HT-29 (cell line): ENCODE data around the gene SDC4. TPM values are rescaled to one million over a fixed set of nuclear protein-coding genes. Genes with fewer than 3 reads are reported as not detected.

Experiments
- DNase-seq: peaks from one replicate; pipeline ENCODE4 v3.0.0-alpha.2; 2015; ENCODE audit warnings: low spot score
- total RNA-seq: library from RNA; depleted of rRNA; stranded (reverse); fragments of >200 nt; shearing (Covaris generic); gene quantifications from 2 replicates; pipeline ENCODE4 v1.2.3, GENCODE V29; 2014

The SDC4 gene
- total RNA-seq, 1 experiment from 2014 or later = 90.1 TPM

DNA sequence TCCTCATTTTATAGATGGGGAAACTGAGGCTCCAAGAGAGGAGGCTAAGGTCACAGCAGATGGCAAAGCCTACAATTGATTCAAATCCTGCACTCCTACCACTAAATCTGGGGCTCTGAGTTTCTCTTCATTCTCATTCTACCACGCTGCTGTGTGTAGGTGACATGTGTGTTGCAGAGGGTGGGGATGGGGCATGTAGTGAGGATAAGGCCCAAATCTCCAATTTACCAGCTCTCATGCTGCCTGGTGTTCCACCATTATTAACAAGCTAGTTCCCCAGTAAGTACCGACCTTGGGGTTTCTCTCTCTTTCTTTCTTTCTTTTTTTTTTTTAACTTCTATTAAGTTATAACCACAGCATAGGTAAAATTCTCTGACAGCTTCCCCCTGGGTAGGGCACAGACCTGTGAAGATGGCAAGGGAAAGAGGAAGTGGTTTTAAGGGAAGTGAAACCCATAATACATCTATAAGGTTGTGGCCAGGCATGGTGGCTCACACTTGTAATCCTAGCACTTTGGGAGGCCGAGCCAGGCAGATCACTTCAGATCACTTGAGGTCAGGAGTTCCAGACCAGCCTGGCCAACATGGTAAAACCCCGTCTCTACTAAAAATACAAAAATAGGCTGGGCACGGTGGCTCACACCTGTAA, 27.2 kb downstream of the SDC4 start:
- DNase-seq = no peak

DNA sequence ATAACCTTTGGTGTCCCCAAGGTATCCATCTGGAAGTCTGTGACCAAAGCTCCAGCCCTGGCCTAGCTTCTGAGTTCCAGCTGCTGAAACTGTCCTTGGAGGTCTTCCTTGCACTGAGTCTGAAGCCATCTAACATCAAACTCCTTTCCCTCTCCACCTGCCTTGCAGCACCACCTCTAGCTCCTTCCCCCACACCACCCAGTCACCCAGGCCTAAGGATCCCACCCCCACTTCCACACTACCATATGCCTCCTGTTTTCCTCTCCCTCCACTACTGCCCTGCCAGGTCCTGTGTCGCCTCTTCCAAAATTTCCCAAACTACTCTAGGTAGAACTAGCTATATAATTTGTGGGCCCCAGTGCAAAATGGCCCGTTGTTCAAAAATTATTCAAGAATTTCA, 29.3 kb downstream of the SDC4 start:
- no peak for DNase-seq

DNA sequence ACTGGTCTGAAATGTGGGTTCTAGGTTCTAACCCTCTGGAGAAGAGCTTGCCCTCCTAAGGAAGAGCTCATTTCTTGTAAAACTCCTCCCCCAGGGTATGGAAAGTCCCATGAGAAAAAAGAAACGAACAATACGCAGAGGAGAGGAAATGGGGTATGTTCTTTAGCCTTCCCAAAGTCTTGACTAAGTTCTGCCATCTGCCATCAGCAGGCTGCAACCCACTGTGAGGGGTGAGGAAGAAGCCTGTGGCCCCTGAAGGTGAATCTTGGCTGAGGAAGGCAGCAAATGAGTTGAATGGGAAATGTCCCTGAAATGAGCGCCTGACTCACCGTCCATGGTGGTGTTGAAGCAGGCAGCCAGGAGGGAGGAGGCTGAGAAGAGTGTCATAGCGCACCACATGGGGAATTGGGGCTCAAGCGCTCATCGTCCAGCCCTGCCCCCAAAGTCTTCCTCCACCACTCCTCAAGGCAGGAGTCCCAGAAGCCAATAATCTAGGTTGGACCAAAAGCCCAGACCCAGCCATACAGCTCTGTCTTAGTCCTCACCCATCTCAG, 29.8 kb downstream of the SDC4 start:
- DNase-seq = no peak

- DNase-seq = no peak
Measured at GRCh38 chr20:45317826-45318225, 30.4 kb downstream of the SDC4 start.

DNA sequence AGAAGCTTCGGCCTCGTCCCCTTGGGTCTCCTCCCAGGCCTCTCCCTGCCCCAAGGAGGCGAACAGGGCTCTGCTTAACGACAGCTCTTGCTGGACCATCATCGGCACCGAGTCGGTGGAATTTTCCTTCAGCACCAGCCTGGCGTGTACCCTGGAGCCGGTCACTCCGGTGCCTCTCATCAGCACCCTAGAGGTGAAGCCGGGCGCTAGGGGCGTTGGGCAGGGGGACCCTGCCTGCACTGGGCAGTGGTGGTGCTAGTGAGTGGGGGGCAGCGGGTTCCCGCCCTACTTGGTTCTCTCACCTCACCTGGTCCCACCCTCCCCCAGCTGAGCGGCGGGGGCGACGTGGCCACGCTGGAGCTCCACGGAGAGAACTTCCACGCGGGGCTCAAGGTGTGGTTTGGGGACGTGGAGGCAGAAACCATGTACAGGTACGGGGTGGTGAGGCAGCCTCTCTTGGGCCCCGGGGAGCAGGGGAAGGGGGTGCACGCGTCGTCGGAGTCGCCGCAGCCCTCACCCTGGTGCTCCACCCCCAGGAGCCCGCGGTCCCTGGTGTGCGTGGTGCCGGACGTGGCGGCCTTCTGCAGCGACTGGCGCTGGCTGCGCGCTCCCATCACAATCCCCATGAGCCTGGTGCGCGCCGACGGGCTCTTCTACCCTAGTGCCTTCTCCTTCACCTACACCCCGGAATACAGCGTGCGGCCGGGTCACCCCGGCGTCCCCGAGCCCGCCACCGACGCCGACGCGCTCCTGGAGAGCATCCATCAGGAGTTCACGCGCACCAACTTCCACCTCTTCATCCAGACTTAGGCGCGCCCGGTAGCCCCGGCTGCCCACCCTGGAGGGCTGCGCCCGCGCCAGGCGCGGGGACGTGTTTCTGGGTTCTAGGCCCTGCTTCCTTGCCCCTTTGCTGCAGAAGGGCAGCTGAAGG, 31.8 kb downstream of the SDC4 start:
- DNase-seq = no peak

DNA sequence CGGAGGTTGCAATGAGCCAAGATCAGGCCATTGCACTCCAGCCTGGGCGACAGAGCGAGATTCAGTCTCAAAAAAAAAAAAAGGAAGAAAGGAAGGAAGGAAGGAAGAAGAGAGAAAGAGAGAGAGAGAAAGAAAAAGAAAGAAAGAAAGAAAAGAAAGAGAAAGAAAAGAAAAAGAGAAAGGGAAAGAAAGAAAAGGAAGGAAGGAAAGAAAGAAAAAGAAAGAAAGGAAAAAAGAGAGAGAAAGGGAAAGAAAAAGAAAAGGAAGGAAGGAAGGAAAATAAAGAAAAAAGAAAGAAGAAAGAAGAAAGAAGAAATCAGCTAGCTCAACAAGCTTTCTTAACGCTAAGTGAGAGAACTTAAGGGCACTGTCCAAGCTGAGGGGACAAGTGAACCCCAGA, 32.6 kb downstream of the SDC4 start:
- DNase-seq = no peak

DNA sequence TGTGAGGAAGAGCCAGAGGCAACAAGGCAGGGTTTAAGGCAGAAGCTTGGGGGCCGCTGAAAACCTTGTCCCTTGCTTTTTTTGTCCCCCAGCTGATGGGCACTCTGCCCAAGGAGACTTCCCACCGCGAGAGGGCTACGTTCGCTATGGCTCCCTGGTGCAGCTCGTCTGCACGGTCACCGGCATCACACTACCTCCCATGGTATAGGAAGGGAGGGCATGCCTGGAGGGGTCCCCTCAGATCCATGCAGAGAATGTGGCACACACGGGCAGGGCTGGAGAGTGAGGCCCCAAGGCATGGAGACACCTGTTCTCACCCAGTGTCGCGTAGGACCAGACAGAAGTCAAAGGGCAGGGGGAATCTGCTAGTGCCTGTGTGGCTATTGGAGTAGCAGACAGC, 34.3 kb downstream of the SDC4 start:
- DNase-seq = no peak

DNA sequence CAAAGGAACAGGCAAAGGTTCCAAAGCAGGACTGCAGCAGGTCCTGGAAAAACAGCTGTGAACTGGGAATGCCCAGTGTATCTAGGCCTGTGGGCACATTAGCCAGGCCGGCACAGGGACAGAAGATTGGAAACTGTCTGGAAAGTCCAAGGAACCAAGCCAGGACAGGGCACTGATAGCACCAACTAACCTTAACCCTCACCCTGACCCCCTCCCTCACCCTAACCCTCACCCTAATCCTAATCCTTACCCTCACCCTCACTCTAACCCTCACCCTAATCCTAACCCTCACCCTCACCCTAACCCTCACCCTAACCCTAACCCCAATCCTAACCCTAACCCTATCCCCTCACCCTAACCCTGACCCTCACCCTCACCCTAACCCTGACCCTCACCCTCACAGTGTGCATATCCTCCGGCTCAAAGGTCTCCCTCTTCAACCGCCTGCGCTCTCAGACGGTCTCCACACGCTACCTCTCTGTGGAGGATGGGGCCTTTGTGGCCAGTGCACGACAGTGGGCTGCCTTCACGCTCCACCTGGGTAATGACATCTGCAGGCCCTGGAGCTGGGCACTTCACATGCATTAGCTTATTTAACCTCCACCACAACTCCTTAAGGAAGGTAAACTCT, 35.0 kb downstream of the SDC4 start:
- no peak for DNase-seq

DNA sequence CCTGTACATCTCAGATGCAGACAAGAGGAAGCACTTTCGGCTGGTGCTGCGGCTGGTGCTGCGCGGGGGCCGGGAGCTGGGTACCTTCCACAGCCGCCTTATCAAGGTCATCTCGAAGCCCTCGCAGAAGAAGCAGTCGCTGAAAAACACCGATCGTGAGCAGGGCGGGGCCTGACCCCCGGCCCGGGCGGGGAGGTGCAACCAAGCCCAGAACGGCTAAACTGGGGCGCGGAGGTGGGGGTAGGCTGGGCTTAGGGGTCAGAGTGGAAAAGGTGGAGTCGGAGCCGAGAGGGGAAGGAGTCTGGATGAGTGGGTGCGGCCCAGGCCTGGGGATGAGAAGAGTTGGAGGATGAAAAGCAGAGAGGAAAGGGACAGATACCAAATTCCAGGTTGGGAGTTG, 36.0 kb downstream of the SDC4 start:
- DNase-seq = no peak

DNA sequence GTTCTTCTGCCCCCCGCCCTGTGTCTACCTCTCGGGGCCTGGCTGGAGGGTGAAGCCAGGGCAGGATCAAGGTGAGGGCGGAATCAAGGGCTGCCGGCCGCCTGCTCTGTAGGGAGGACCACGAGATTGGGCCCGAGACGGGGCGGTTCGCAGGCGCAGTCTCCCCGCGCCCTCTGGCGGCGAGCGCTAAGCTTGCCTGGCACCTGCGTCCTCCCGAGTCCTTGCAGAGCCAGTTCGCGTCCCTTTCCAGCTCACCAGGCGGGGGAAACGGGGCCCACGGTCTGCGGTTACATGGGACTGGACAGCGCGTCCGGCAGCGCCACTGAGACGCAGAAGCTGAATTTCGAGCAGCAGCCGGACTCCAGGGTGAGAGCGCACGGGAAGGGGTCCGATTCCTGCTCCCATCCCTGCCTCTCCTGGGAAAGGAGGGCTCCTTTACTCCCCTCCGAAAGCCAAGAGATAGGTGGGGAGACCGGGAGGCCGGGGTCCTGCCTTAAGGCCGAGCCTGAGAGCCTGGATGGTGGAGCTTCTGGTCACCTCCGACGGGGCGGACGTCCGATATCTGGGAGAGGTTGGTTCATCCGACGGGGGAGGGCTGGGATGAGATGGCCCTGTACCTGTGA, 36.5 kb downstream of the SDC4 start:
- DNase-seq = peak; percentile 84

DNA sequence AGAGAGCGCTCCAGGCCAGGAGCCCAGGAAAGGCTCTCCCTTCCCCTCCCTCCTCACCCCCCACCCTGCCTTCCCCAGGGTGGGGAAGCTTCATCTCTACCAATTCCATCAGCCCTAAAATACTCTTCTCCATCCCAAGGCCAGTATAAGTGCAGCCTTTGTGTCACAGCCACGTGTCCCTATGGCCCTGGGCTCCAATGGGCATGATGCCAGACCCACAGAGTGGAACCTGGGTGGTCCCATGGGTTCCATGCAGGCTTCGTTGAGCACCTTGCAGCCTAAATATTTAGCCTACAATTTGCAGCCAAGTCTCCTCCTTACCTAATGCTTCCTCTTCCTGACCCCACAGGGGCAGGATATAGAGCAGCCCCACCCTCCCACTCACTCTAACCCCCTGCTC, 39.1 kb downstream of the SDC4 start:
- no peak for DNase-seq

- peak; percentile 45 for DNase-seq
Measured at GRCh38 chr20:45308117-45308778, 40.0 kb downstream of the SDC4 start, which contains the start of gene MATN4. Gene MATN4, minus strand, starts transcription at chr20:45308299. Its CDS starts 2,717 bp downstream, at chr20:45305582.

DNA sequence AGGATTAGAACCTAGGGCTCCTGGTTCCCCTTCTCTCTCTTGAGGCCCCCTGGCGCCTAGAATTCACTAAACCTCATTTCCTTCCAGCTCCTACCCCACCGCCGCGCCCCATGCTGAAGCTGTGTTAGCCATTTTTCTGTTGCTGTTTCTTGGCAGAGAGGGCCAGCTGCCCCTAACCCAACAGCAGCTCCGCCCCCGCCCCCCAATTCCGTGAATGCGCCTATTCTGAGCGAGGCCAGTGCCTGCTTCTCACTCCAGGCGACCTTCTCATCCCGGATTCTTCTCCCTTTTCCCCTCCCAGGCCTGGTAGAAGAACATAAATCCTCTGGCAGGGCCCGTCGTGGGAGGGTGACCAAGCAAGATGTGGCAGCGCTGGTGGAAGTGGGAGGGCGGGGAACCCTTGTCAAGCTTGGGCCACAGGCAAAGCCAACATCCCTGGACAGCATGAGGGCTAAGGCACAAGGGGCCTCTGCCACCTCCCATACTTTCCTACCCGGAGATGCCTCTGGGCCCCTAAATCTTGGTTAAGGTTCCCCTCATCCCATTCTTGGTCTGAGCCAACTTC, 41.1 kb downstream of the SDC4 start:
- no peak for DNase-seq

- DNase-seq = no peak
Measured at GRCh38 chr20:45306431-45306982, 41.7 kb downstream of the SDC4 start, which contains the start of gene RBPJL. Gene RBPJL, plus strand, starts transcription at chr20:45306840. Its CDS starts 83 bp downstream, at chr20:45306923.

DNA sequence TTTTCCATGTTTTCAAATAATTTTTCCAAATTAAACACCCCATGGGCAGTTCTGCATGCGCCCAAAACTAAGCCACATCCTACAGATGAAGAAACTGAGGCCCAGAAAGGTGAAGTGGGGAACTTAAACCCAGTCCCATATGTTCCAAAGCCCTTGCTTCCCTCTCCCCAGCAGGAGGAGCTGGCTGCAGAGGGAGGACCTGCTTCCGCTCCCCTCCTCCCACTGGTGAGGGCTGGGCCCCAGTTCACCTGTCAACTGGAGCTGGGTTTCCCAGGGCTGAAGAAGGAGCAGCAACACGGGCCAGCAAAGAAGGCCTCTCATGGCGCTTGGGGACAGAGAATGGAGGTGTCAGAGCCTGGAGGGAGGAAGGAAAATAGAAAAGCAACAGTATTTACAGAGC, 43.0 kb downstream of the SDC4 start:
- no peak for DNase-seq

DNA sequence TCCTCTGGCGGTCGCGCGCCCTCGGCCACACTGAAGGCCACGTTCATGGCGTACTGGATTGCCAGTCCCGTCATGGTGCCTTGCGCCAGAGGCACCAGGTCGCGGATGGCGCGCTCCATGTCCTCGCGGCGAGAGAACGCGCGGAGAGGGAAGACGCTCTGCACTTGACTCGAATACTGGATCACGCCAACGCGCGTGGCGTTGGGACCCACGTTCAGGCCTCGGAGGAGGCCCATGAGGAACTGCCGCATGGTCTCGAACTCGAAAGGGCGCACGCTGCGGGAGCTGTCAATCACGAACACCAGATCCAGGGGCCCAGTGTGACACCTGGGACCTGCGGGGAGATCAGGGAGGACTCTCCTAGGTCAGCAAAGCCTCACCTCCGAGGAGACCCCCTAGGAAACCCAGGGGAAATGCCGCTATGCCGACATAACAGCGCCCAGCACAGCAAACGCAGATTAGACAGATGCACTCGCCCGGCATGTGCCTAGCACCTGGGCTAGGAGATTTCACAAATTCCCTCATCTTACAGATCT, 43.7 kb downstream of the SDC4 start:
- DNase-seq = no peak

- no peak for DNase-seq
Measured at GRCh38 chr20:45303586-45304463, 44.4 kb downstream of the SDC4 start.

- no peak for DNase-seq
Measured at GRCh38 chr20:45301824-45302271, 46.4 kb downstream of the SDC4 start.

GRCh38 chr20:45300961-45301360, 47.3 kb downstream of the SDC4 start:
- DNase-seq = peak; percentile 66
